Gastroesophageal sphincter (tissue), 3 donors: Measurements from ENCODE around the gene IREB2.

ENCODE experiments used
- EP300 ChIP-seq: sonication (generic); formaldehyde crosslinking; IDR thresholded peaks from one replicate; pipeline ENCODE4 v1.6.1; 2017; ENCODE audit warnings: antibody characterized with exemption, mild to moderate bottlenecking
- POLR2A ChIP-seq, 2 donors: fragments of 450-650 bp; IDR thresholded peaks; one replicate each; pipeline ENCODE4 v1.6.1; 2017; ENCODE audit warnings: antibody characterized with exemption in 2 of 2, mild to moderate bottlenecking in 2 of 2, moderate library complexity in 1 of 2
- POLR2AphosphoS5 ChIP-seq: sonication (generic); formaldehyde crosslinking; IDR thresholded peaks from one replicate; pipeline ENCODE4 v1.6.1; 2017; ENCODE audit warnings: antibody characterized with exemption
- TF ChIP-seq, protein P1 (sequence below), 4 experiments: fragments of 200-600 bp in 2 of 4; fragments of 450-650 bp in 2 of 4; sonication (generic) in 1 of 4; IDR thresholded peaks; one replicate each; pipeline ENCODE4 v1.5.1; 2017 to 2019; ENCODE audit warnings: antibody characterized with exemption in 4 of 4, mild to moderate bottlenecking in 2 of 4, moderate library complexity in 2 of 4

DNA sequence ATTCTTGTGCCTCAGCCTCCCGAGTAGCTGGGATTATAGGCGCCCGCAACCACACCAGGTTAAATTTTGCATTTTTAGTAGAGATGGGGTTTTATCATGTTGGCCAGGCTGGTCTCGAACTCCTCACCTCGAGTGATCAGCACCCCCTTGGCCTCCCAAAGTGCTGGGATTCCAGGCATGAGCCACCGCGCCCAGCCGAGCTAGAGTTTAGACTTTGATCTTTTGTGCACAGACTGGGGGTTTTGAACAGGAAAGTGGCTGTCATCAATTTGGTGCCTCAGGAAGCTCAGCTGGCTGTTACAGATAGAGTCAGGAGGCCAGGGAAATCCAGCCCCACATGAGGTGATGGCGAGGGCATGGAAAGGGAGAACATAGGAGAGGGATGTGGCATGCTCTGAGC is 19.3 kb upstream of the IREB2 start:
- TF ChIP-seq POLR2A (IDR thresholded peaks at IDR 0.05) = no peak
- TF ChIP-seq, protein P1, sequence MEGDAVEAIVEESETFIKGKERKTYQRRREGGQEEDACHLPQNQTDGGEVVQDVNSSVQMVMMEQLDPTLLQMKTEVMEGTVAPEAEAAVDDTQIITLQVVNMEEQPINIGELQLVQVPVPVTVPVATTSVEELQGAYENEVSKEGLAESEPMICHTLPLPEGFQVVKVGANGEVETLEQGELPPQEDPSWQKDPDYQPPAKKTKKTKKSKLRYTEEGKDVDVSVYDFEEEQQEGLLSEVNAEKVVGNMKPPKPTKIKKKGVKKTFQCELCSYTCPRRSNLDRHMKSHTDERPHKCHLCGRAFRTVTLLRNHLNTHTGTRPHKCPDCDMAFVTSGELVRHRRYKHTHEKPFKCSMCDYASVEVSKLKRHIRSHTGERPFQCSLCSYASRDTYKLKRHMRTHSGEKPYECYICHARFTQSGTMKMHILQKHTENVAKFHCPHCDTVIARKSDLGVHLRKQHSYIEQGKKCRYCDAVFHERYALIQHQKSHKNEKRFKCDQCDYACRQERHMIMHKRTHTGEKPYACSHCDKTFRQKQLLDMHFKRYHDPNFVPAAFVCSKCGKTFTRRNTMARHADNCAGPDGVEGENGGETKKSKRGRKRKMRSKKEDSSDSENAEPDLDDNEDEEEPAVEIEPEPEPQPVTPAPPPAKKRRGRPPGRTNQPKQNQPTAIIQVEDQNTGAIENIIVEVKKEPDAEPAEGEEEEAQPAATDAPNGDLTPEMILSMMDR (IDR thresholded peaks at IDR 0.05) = no peak
- TF ChIP-seq EP300 = no peak
- no peak for TF ChIP-seq POLR2AphosphoS5
